Measurements from ENCODE around the gene NMRK1. TPM values are rescaled to one million over a fixed set of nuclear protein-coding genes. Genes with fewer than 3 reads are reported as not detected.

NMRK1 gene
- polyA plus RNA-seq, 1 donor (not counting 4 experiments of a cell fraction or from before 2014, with no cell fraction given), result 24.7 TPM

DNA sequence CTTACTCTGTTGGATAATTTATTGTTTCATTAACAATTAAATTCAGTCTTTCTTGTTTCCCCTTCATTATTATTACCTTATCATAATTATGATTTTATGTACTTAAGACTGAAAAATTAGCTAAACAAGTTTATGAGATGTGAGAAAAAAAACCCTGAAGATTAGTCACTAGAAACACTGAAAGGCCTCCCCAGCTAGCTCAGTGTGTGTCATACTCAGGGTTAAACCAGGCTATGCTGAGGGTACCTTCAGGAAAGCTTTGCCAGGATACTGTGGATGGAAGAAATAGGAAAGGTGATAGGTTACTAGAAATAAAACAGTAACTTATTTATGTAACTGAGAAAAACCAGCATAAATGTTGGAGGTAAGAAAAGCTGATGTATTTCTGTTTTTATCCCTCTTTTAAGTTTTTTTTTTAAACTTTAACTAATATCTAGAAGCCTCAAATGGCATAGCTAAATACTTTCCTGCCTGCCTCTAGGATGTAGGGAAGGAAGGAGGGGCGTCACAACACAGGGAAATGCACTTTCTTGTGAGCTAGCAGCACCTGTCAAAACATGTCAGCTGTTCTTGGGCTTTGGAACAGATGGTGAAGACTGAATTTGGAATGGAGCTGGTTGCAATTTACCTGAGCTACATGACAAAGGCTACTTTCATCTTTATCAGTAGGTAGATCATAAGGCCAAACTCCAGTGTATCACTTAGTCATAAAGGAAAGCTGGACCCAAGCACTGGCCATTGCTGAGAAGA, 24.2 kb downstream of the NMRK1 start:
- no peaks in the 10 kb centered on the region for H3K9me3 ChIP-seq (ENCODE audit: control insufficient read depth, low read depth, low read length)
- H3K27ac ChIP-seq (ENCODE audit: control insufficient read depth, insufficient read depth, low read length), result peak overlapping the region; percentile 8
- no peaks in the 10 kb centered on the region for H3K9me1 ChIP-seq (ENCODE audit: control insufficient read depth, extremely low read depth, insufficient read depth, low read length)
- FAIRE-seq (peak; percentile 75), DNase-seq (ENCODE audit: low read depth, low spot score) (no peak)
- no peak overlapping the region for H2AFZ ChIP-seq (ENCODE audit: control insufficient read depth, low read length)
- peak overlapping the region; percentile 6 for H3K4me2 ChIP-seq (ENCODE audit: control insufficient read depth, extremely low read depth, insufficient read depth, low read depth, low read length)
- dilution Hi-C loops (cut with MboI; ENCODE audit: extremely low pct_ligation_motif_present, low sequenced_read_pairs), result no loop called here
- no peaks in the 10 kb centered on the region for H3K27me3 ChIP-seq (ENCODE audit: control insufficient read depth, extremely low read depth, insufficient read depth, low read length)
- H3K79me2 ChIP-seq (ENCODE audit: control insufficient read depth, insufficient read depth, low read length), result no peaks in the 10 kb centered on the region
- TF ChIP-seq CTCF (optimal IDR thresholded peaks at IDR 0.05 in 1 of 3, IDR thresholded peaks at IDR 0.05 in 1 of 3, conservative IDR thresholded peaks at IDR 0.05 in 1 of 3; ENCODE audit: extremely low read depth in 1 of 3, insufficient read depth in 2 of 3, low read length in 3 of 3) (no peak), EZH2 (IDR thresholded peaks at IDR 0.05; ENCODE audit: low read length) (no peak)
- peaks cover 2 to 3% of the 10 kb centered on the region in 2 experiments for H3K36me3 ChIP-seq (ENCODE audit: control insufficient read depth in 2 of 2, extremely low read depth in 1 of 2, insufficient read depth in 2 of 2, low read length in 2 of 2)
- H3K9ac ChIP-seq (ENCODE audit: control insufficient read depth, extremely low read depth, insufficient read depth, low read length), result no peak overlapping the region
- no peaks in the 10 kb centered on the region for H4K20me1 ChIP-seq (ENCODE audit: control insufficient read depth, extremely low read depth, insufficient read depth, low read length)
- H3K4me3 ChIP-seq (ENCODE audit: control insufficient read depth in 2 of 3, extremely low read depth in 1 of 3, insufficient read depth in 2 of 3, low read depth in 1 of 3, low read length in 3 of 3), result no peak overlapping the region
- H3K4me1 ChIP-seq (ENCODE audit: control insufficient read depth, extremely low read depth, insufficient read depth, low read length), result peaks cover 13% of the 10 kb centered on the region

DNA sequence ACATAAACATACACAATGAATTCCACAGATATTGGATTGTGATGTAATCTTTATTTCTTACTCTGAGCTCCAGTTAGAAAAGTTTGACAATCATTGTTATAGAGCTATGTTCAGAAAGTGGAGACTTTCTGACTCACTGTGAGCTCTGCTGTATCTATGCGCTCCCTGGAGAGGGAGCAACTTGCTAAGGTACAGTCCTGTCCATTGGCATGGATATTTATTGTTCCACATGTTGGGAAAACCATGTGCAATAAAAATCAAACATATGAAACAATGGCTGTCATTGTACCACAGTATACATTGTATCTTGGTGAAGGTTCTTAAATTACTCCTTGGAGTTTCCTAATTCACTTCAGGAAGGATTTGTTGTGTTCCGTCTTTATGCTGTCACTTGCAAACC, 26.8 kb downstream of the NMRK1 start:
- no peak for FAIRE-seq
- no peak overlapping the region for H3K4me3 ChIP-seq (ENCODE audit: control insufficient read depth in 2 of 3, extremely low read depth in 1 of 3, insufficient read depth in 2 of 3, low read depth in 1 of 3, low read length in 3 of 3)
- H4K20me1 ChIP-seq (ENCODE audit: control insufficient read depth, extremely low read depth, insufficient read depth, low read length), result no peaks in the 10 kb centered on the region
- no peak overlapping the region for H3K4me2 ChIP-seq (ENCODE audit: control insufficient read depth, extremely low read depth, insufficient read depth, low read depth, low read length)
- H3K27me3 ChIP-seq (ENCODE audit: control insufficient read depth, extremely low read depth, insufficient read depth, low read length), result no peaks in the 10 kb centered on the region
- TF ChIP-seq CTCF (optimal IDR thresholded peaks at IDR 0.05 in 1 of 3, IDR thresholded peaks at IDR 0.05 in 1 of 3, conservative IDR thresholded peaks at IDR 0.05 in 1 of 3; ENCODE audit: extremely low read depth in 1 of 3, insufficient read depth in 2 of 3, low read length in 3 of 3) (no peak), EZH2 (IDR thresholded peaks at IDR 0.05; ENCODE audit: low read length) (no peak)
- peaks cover 0 to 2% of the 10 kb centered on the region in 2 experiments for H3K36me3 ChIP-seq (ENCODE audit: control insufficient read depth in 2 of 2, extremely low read depth in 1 of 2, insufficient read depth in 2 of 2, low read length in 2 of 2)
- peaks cover 13% of the 10 kb centered on the region for H3K4me1 ChIP-seq (ENCODE audit: control insufficient read depth, extremely low read depth, insufficient read depth, low read length)
- H3K27ac ChIP-seq (ENCODE audit: control insufficient read depth, insufficient read depth, low read length), result no peak overlapping the region
- DNase-seq (ENCODE audit: low read depth, low spot score), result no peak
- H3K9me3 ChIP-seq (ENCODE audit: control insufficient read depth, low read depth, low read length), result no peaks in the 10 kb centered on the region
- no peaks in the 10 kb centered on the region for H3K79me2 ChIP-seq (ENCODE audit: control insufficient read depth, insufficient read depth, low read length)
- no peaks in the 10 kb centered on the region for H3K9me1 ChIP-seq (ENCODE audit: control insufficient read depth, extremely low read depth, insufficient read depth, low read length)
- H2AFZ ChIP-seq (ENCODE audit: control insufficient read depth, low read length), result no peak overlapping the region
- dilution Hi-C loops (cut with MboI; ENCODE audit: extremely low pct_ligation_motif_present, low sequenced_read_pairs), result no loop called here
- H3K9ac ChIP-seq (ENCODE audit: control insufficient read depth, extremely low read depth, insufficient read depth, low read length), result no peak overlapping the region

All from keratinocyte (primary cell).